OCI-LY1 (cell line): ENCODE results near the gene GBF1.

Experiments used
- H2AFZ ChIP-seq: fragments of 200-600 bp; sonication (generic), shearing (Covaris generic); 2 replicates; pipeline ENCODE4 v1.6.0; 2014; ENCODE audit warnings: antibody characterized with exemption, mild to moderate bottlenecking, low read length
- H3F3A ChIP-seq: fragments of 200-600 bp; sonication (generic), shearing (Covaris generic); 2 replicates; pipeline ENCODE4 v1.6.0; 2014; ENCODE audit warnings: mild to moderate bottlenecking, antibody characterized with exemption, low read length, moderate library complexity; ENCODE audit not compliant: insufficient read depth
- H3K27ac ChIP-seq: fragments of 200-600 bp; sonication (generic); 2 replicates; pipeline ENCODE4 v1.5.1; 2014; ENCODE audit warnings: low read length, mixed run types, mild to moderate bottlenecking, low read depth; ENCODE audit not compliant: poor library complexity, severe bottlenecking
- H3K27me3 ChIP-seq: fragments of 200-600 bp; sonication (generic); 2 replicates; pipeline ENCODE4 v1.6.0; 2014; ENCODE audit warnings: antibody characterized with exemption, mild to moderate bottlenecking, low read length, moderate library complexity; ENCODE audit not compliant: insufficient read depth
- H3K36me3 ChIP-seq: fragments of 200-600 bp; sonication (generic); 2 replicates; pipeline ENCODE4 v1.6.1; 2014; ENCODE audit warnings: mild to moderate bottlenecking, antibody characterized with exemption, low read length, moderate library complexity, mixed read lengths; ENCODE audit not compliant: insufficient read depth
- H3K4me1 ChIP-seq: fragments of 200-600 bp; sonication (generic); 2 replicates; pipeline ENCODE4 v1.5.1; 2014; ENCODE audit warnings: mild to moderate bottlenecking, low read length, moderate library complexity; ENCODE audit not compliant: insufficient read depth, severe bottlenecking
- H3K4me2 ChIP-seq: fragments of 200-600 bp; sonication (generic), shearing (Covaris generic); 2 replicates; pipeline ENCODE4 v1.6.1; 2014; ENCODE audit warnings: low read length
- H3K4me3 ChIP-seq: fragments of 200-600 bp; sonication (generic); 2 replicates; pipeline ENCODE4 v1.5.1; 2014; ENCODE audit warnings: low read length, low read depth, mild to moderate bottlenecking, mixed read lengths; ENCODE audit not compliant: poor library complexity, severe bottlenecking
- H3K79me2 ChIP-seq: fragments of 200-600 bp; shearing (Covaris generic); 2 replicates; pipeline ENCODE4 v1.6.1; 2016; ENCODE audit warnings: mixed run types, low read length, mixed read lengths; ENCODE audit not compliant: insufficient read depth
- H3K9ac ChIP-seq: fragments of 200-600 bp; sonication (generic), shearing (Covaris generic); 2 replicates; pipeline ENCODE4 v1.6.1; 2014; ENCODE audit warnings: mild to moderate bottlenecking, low read length, mixed read lengths
- H3K9me2 ChIP-seq: fragments of 200-600 bp; sonication (generic), shearing (Covaris generic); 2 replicates; pipeline ENCODE4 v1.6.1; 2014; ENCODE audit warnings: low read depth, mild to moderate bottlenecking, low read length, mixed read lengths
- H3K9me3 ChIP-seq: fragments of 200-600 bp; shearing (Covaris generic); 2 replicates; pipeline ENCODE4 v1.6.1; 2014; ENCODE audit warnings: low read length, mixed read lengths
- H4K20me1 ChIP-seq: fragments of 200-600 bp; sonication (generic), shearing (Covaris generic); 2 replicates; pipeline ENCODE4 v1.6.0; 2016; ENCODE audit warnings: mild to moderate bottlenecking, low read length; ENCODE audit not compliant: insufficient read depth
- CTCF ChIP-seq: fragments of 200-600 bp; sonication (generic), shearing (Covaris generic); IDR thresholded peaks from 2 replicates; pipeline ENCODE4 v1.5.1; 2017; ENCODE audit warnings: mild to moderate bottlenecking, antibody characterized with exemption, low read length, moderate library complexity, mixed read lengths
- EZH2 ChIP-seq: fragments of 200-600 bp; sonication (generic), shearing (Covaris generic); IDR thresholded peaks from 2 replicates; pipeline ENCODE4 v1.8.0; 2017; ENCODE audit warnings: borderline replicate concordance, mixed run types, mild to moderate bottlenecking, antibody characterized with exemption, low read length, moderate library complexity, mixed read lengths

GBF1 gene

GRCh38 chr10:102426803-102427287, 181.5 kb downstream of the GBF1 start:
- no peak for TF ChIP-seq CTCF
- TF ChIP-seq EZH2 = no peak
- no peak overlapping the region for H3K9ac ChIP-seq
- peaks cover 18% of the 10 kb centered on the region for H3K4me1 ChIP-seq
- H3K9me2 ChIP-seq = no peaks in the 10 kb centered on the region
- H3K27ac ChIP-seq = no peak overlapping the region
- H3K36me3 ChIP-seq = no peaks in the 10 kb centered on the region
- H3K27me3 ChIP-seq = no peaks in the 10 kb centered on the region
- no peak overlapping the region for H3K4me2 ChIP-seq
- H3K9me3 ChIP-seq = no peaks in the 10 kb centered on the region
- no peaks in the 10 kb centered on the region for H3K79me2 ChIP-seq
- H3K4me3 ChIP-seq = no peak overlapping the region
- H4K20me1 ChIP-seq = no peaks in the 10 kb centered on the region
- H2AFZ ChIP-seq = no peak overlapping the region
- no peaks in the 10 kb centered on the region for H3F3A ChIP-seq

GRCh38 chr10:102429468-102429867, 184.1 kb downstream of the GBF1 start:
- Histone ChIP-seq H2AFZ (no peak overlapping the region), H3K9me3 (no peaks in the 10 kb centered on the region), H4K20me1 (no peaks in the 10 kb centered on the region), H3K4me2 (no peak overlapping the region), H3K27ac (no peak overlapping the region), H3K9me2 (no peaks in the 10 kb centered on the region), H3F3A (no peaks in the 10 kb centered on the region), H3K9ac (no peak overlapping the region), H3K36me3 (no peaks in the 10 kb centered on the region), H3K4me3 (no peak overlapping the region), H3K27me3 (no peaks in the 10 kb centered on the region), H3K4me1 (peaks cover 18% of the 10 kb centered on the region), H3K79me2 (no peaks in the 10 kb centered on the region)
- TF ChIP-seq CTCF (no peak), EZH2 (no peak)

GRCh38 chr10:102431452-102432124, 186.3 kb downstream of the GBF1 start:
- Histone ChIP-seq H3K9me2 (no peaks in the 10 kb centered on the region), H3K4me1 (peaks cover 18% of the 10 kb centered on the region), H4K20me1 (no peaks in the 10 kb centered on the region), H3F3A (no peaks in the 10 kb centered on the region), H3K36me3 (no peaks in the 10 kb centered on the region), H2AFZ (no peak overlapping the region), H3K4me3 (peak overlapping the region; percentile 71), H3K27ac (peak overlapping the region; percentile 74), H3K9ac (peak overlapping the region; percentile 79), H3K79me2 (no peaks in the 10 kb centered on the region), H3K27me3 (no peaks in the 10 kb centered on the region), H3K4me2 (peak overlapping the region; percentile 84), H3K9me3 (no peaks in the 10 kb centered on the region)
- TF ChIP-seq CTCF = no peak
- TF ChIP-seq EZH2 = no peak
